Upper lobe of right lung (tissue), 1 donor: ENCODE results near the gene DCUN1D4. TPM values are rescaled to one million over a fixed set of nuclear protein-coding genes. Genes with fewer than 3 reads are reported as not detected.
"Not testable (repeated sequence)": the region's sequence is repeated elsewhere in the genome, so short reads cannot be mapped to it uniquely, and the experiment has no call there.

Experiments
- ATAC-seq: fragments of 200-7000 bp; cut with Tn5 transposase; one replicate; pipeline ENCODE4 v1.9.1; 2020; ENCODE audit warnings: mild to moderate bottlenecking, moderate library complexity
- DNase-seq: peaks from one replicate; pipeline ENCODE4 v3.0.0-alpha.2; 2020
- H3K27ac ChIP-seq: fragments of 200-600 bp; one replicate; pipeline ENCODE4 v1.8.0; 2022
- H3K27me3 ChIP-seq: fragments of 200-600 bp; one replicate; pipeline ENCODE4 v1.8.0; 2022; ENCODE audit warnings: mild to moderate bottlenecking
- H3K36me3 ChIP-seq: fragments of 200-600 bp; one replicate; pipeline ENCODE4 v1.8.0; 2022
- H3K4me1 ChIP-seq: fragments of 200-600 bp; one replicate; pipeline ENCODE4 v1.8.0; 2022
- H3K4me3 ChIP-seq: fragments of 200-600 bp; one replicate; pipeline ENCODE4 v1.8.0; 2022; ENCODE audit warnings: mild to moderate bottlenecking
- H3K9me3 ChIP-seq: fragments of 200-600 bp; one replicate; pipeline ENCODE4 v1.8.0; 2022
- intact Hi-C: fragments of 100-400 bp; cut with DNase I; formaldehyde crosslinking; loops from one replicate; pipeline ENCODE4 v1.11.0; 2022
- total RNA-seq: library from RNA; stranded (reverse); fragmentation: NEBNext Ultra II Directional; extraction: Animal tissue kit (Norgen Biotek cat#: 25700); gene quantifications from one replicate; pipeline ENCODE4 v1.2.1, GENCODE V29; 2021
- TF ChIP-seq, protein P1 (sequence below): fragments of 200-600 bp; IDR thresholded peaks from one replicate; pipeline ENCODE4 v1.8.0; 2022; ENCODE audit warnings: antibody characterized with exemption
- donor health status: DM: no; HTN: yes; CAD: no; lungs with severe emphysema.

Gene DCUN1D4
- total RNA-seq, 1 donor from 2014 or later, result 42.7 TPM

DNA sequence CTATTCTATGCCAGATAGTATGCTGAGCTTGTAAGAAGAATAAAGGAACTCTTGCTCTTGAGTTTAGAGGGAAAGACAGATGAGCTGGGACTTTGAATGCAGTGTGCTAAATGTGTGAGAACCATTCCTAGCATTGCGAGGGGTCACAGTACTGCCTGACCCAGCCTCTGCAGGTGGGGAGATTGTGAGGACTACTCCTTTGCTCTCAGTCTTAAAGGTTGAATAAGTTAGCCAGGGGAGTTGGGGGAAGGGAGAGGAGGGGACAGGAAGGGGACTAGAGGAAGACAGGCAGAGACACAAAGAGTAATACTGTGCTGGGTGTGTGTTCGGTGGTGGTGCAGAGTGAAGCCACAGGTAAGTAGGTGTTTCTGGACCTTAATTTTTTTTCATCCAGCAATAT lies 41.7 kb downstream of the DCUN1D4 start:
- Histone ChIP-seq H3K9me3 (no peaks in the 10 kb centered on the region), H3K4me3 (no peak overlapping the region), H3K27ac (no peak overlapping the region), H3K4me1 (no peaks in the 10 kb centered on the region), H3K27me3 (no peaks in the 10 kb centered on the region), H3K36me3 (peaks cover 53% of the 10 kb centered on the region)
- DNase-seq (no peak), ATAC-seq (no peak)
- intact Hi-C loops, result no loop called here
- TF ChIP-seq, protein P1, sequence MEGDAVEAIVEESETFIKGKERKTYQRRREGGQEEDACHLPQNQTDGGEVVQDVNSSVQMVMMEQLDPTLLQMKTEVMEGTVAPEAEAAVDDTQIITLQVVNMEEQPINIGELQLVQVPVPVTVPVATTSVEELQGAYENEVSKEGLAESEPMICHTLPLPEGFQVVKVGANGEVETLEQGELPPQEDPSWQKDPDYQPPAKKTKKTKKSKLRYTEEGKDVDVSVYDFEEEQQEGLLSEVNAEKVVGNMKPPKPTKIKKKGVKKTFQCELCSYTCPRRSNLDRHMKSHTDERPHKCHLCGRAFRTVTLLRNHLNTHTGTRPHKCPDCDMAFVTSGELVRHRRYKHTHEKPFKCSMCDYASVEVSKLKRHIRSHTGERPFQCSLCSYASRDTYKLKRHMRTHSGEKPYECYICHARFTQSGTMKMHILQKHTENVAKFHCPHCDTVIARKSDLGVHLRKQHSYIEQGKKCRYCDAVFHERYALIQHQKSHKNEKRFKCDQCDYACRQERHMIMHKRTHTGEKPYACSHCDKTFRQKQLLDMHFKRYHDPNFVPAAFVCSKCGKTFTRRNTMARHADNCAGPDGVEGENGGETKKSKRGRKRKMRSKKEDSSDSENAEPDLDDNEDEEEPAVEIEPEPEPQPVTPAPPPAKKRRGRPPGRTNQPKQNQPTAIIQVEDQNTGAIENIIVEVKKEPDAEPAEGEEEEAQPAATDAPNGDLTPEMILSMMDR, result no peak

DNA sequence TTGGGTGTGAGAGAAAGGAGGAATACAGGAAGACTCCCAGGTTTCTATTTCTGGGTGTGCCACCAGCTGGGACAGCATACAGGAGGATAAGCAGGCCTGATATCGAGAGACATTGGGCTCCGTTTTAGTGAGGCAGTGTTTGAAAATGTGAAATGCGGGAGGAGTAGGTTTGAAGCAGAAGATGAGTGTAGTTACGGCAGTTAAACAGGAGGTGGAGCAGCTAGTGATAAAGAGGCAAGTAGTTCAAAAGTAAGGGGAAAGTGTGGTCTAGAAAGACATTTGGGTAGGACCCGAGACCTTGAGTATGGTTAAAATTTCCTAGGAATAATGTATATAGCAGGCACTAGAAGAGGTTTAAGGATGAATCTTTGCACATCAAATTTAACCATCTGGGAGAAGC lies 42.4 kb downstream of the DCUN1D4 start:
- peak; percentile 36 for ATAC-seq
- Histone ChIP-seq H3K27me3 (no peaks in the 10 kb centered on the region), H3K36me3 (peaks cover 60% of the 10 kb centered on the region), H3K9me3 (no peaks in the 10 kb centered on the region), H3K4me1 (no peaks in the 10 kb centered on the region), H3K4me3 (no peak overlapping the region), H3K27ac (no peak overlapping the region)
- TF ChIP-seq, protein P1, result peak; percentile 28
- intact Hi-C loops, result no loop called here
- DNase-seq, result no peak

DNA sequence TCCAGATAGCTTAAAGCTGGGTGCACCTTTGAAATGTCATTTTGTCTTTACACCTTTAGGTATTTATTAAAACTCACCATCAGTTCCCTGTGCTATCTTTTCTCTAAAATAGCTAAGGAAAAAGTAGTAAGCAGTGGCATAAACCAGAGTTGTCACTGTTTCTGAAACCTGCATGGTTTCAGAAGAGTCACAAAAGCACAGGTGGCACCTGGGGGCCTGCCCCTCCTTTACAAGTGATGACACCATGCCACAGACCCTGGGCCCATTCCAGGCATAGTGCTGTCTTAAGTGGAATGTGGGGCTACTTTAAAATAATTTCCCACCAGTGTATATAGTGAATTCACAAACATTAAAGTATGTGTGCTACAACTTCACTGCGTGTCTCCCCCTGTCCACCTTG lies 47.8 kb downstream of the DCUN1D4 start:
- no peaks in the 10 kb centered on the region for H3K4me1 ChIP-seq
- peaks cover 69% of the 10 kb centered on the region for H3K36me3 ChIP-seq
- no peaks in the 10 kb centered on the region for H3K27me3 ChIP-seq
- no peaks in the 10 kb centered on the region for H3K9me3 ChIP-seq
- no peak overlapping the region for H3K27ac ChIP-seq
- ATAC-seq, result no peak
- TF ChIP-seq, protein P1, result no peak
- DNase-seq, result no peak
- no peak overlapping the region for H3K4me3 ChIP-seq
- intact Hi-C loops, result no loop called here

DNA sequence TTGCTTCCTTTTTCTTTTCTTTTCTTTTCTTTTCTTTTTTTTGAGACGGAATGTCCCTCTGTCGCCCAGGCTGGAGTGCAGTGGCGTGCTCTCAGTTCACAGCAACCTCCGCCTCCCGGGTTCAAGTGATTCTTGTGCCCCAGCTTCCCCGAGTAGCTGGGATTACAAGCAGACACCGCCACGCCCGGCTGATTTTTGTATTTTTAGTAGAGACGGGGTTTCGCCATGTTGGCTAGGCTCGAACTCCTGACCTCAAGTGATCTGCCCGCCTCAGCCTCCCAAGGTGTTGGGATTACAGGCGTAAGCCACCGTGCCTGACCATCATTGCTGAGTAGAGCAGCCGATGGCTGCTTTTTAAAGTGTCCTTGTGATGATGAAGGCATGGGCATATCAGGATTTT lies 50.4 kb downstream of the DCUN1D4 start:
- H3K4me1 ChIP-seq, H3K9me3 ChIP-seq, ATAC-seq, intact Hi-C loops, H3K27me3 ChIP-seq, H3K27ac ChIP-seq, H3K4me3 ChIP-seq, DNase-seq: not testable (repeated sequence)
- peaks cover 53% of the 10 kb centered on the region for H3K36me3 ChIP-seq

DNA sequence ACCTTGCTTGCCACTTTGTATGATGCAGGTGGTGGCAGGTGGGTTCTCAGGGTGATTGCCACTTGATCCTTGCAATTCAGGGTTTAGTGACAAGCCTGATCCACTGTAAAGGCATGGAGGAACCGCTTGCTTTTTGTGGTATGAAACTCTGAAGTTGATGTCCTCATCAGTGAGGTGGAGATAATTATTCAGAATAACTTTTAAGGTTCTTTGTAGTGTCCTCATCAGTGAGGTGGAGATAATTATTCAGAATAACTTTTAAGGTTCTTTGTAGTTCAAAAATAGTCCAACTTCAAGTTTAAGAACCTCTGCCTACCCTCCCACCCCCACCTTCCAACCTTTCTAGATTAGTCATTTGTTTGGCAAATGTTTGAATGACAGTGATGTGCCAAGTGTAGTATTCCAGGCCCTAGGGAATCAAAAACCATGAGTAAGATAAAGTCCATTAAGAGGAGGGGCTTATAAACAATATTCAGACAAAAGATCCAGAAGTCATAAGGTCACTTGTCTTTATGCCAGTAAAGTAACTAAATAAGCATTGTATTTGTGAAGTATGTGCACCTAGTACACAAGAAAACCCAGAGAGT lies 51.2 kb downstream of the DCUN1D4 start:
- H3K27me3 ChIP-seq, result no peaks in the 10 kb centered on the region
- intact Hi-C loops, result no loop called here
- TF ChIP-seq, protein P1, result no peak
- DNase-seq (no peak), ATAC-seq (no peak)
- no peaks in the 10 kb centered on the region for H3K9me3 ChIP-seq
- no peak overlapping the region for H3K4me3 ChIP-seq
- H3K36me3 ChIP-seq, result peaks cover 48% of the 10 kb centered on the region
- no peak overlapping the region for H3K27ac ChIP-seq
- H3K4me1 ChIP-seq, result no peaks in the 10 kb centered on the region

DNA sequence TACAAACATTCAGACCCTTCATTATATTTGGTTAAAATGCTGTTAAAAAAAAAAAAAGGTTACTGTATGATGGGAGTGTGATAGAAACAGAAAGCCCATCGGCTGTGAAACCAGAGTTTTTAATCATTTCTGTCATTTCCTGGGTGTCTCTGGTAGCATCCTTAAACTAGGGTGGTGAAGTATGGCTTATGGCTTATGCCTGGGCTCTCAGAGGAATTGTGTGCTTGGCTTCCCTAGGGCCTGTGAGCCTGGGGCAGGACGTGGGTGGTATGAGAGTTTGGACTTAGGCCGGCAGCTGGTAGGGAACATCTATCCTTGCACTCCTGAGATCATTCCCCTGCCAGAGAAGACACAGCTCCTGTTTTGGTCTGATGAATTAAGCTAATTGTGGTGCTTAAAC lies 52.2 kb downstream of the DCUN1D4 start:
- peaks cover 49% of the 10 kb centered on the region for H3K36me3 ChIP-seq
- DNase-seq (no peak), ATAC-seq (no peak)
- H3K9me3 ChIP-seq, result no peaks in the 10 kb centered on the region
- no peak overlapping the region for H3K4me3 ChIP-seq
- H3K27me3 ChIP-seq, result no peaks in the 10 kb centered on the region
- H3K4me1 ChIP-seq, result no peaks in the 10 kb centered on the region
- no peak overlapping the region for H3K27ac ChIP-seq
- intact Hi-C loops, result no loop called here
- TF ChIP-seq, protein P1, result no peak
